Activated CD8-positive, alpha-beta memory T cell treated with anti-CD3 and anti-CD28 coated beads for 36 hours (primary cell): Measurements from ENCODE around the gene BTBD18. TPM values are rescaled to one million over a fixed set of nuclear protein-coding genes. Genes with fewer than 3 reads are reported as not detected.

Experiments used
- CTCF ChIA-PET: fragments of 350-600 bp; sonication (Branson Sonifier 250); formaldehyde crosslinking; loops from one replicate; lab custom pipeline; 2021; ENCODE audit warnings: antibody characterized with exemption; lab: Charles Lee
- POLR2A ChIA-PET: fragments of 350-600 bp; sonication (Branson Sonifier 250); formaldehyde crosslinking; loops from one replicate; lab custom pipeline; 2021; ENCODE audit warnings: antibody characterized with exemption; lab: Charles Lee
- total RNA-seq, 2 experiments: library from RNA; stranded (reverse); gene quantifications; one replicate each; pipeline ENCODE4 v1.2.3, GENCODE V29; 2021

BTBD18 gene
- total RNA-seq, 2 experiments from 2014 or later, result not detected

GRCh38 chr11:57704932-57705331 is 46.7 kb downstream of the BTBD18 start:
- ChIA-PET POLR2A (no interaction called here), CTCF (no interaction called here)

GRCh38 chr11:57703341-57703740 is 48.3 kb downstream of the BTBD18 start:
- POLR2A ChIA-PET, result interaction anchor here (0.7 kb wide), 1 partner anchor 23 kb away, joined by 12 read pairs; no protein-coding TSS in a partner anchor
- CTCF ChIA-PET, result interaction anchor here (0.9 kb wide), 1 partner anchor 15 kb away, joined by 3 read pairs; no protein-coding TSS in a partner anchor

- CTCF ChIA-PET, result no interaction called here
- POLR2A ChIA-PET, result no interaction called here
These were observed 51.2 kb downstream of the BTBD18 start for GRCh38 chr11:57700425-57700824.

- CTCF ChIA-PET, result no interaction called here
- POLR2A ChIA-PET, result no interaction called here
These were observed 51.8 kb downstream of the BTBD18 start for GRCh38 chr11:57699813-57700212.

- ChIA-PET POLR2A (interaction anchor here (0.7 kb wide), 1 partner anchor 33 kb away, joined by 6 read pairs; no protein-coding TSS in a partner anchor), CTCF (no interaction called here)
These were observed 52.7 kb downstream of the BTBD18 start for GRCh38 chr11:57698843-57699365.

Other genes with a start within 250 kb of the BTBD18 start
- 10 to 100 TPM; 35.1 to 36.3 TPM for gene SLC43A1, start 236.1 kb downstream of the BTBD18 start, total RNA-seq
- 100 to 1,000 TPM; 137 to 140 TPM for gene TIMM10, start 221.1 kb downstream of the BTBD18 start, total RNA-seq
- gene SMTNL1, start 214.2 kb downstream of the BTBD18 start, total RNA-seq, result not detected
- 10 to 100 TPM; 81.3 to 88.9 TPM for gene UBE2L6, start 184.1 kb downstream of the BTBD18 start, total RNA-seq
- gene SERPING1, start 154.1 kb downstream of the BTBD18 start, total RNA-seq, result not detected
- not detected for gene YPEL4, start 101.9 kb downstream of the BTBD18 start, total RNA-seq
- gene CLP1, start 94.1 kb downstream of the BTBD18 start, total RNA-seq, result 10 to 100 TPM; 19.8 to 20.5 TPM
- gene ZDHHC5, start 83.7 kb downstream of the BTBD18 start, total RNA-seq, result 10 to 100 TPM; 81.9 to 82.2 TPM
- gene MED19, start 39.6 kb downstream of the BTBD18 start, total RNA-seq, result 10 to 100 TPM; 16.4 to 18.0 TPM
- gene TMX2, start 39.2 kb downstream of the BTBD18 start, total RNA-seq, result 100 to 1,000 TPM; 115 to 116 TPM
- gene SELENOH, start 10.3 kb downstream of the BTBD18 start, total RNA-seq, result 100 to 1,000 TPM; 238 to 252 TPM
- 1 to 10 TPM; 3.4 to 4.4 TPM for gene CTNND1, start 10.0 kb upstream of the BTBD18 start, total RNA-seq